ENCODE data around the gene C11orf68. TPM values are rescaled to one million over a fixed set of nuclear protein-coding genes. Genes with fewer than 3 reads are reported as not detected.
A peak's percentile ranks its signal among the peaks of the same experiment; 100 is the strongest.

C11orf68 gene
- total RNA-seq, 1 donor from 2014 or later, result 34.6 TPM

GRCh38 chr11:65873318-65874156 is 45.3 kb downstream of the C11orf68 start:
- peak overlapping the region; percentile 92 for H3K9ac ChIP-seq (ENCODE audit: low read length)
- H3K27ac ChIP-seq (ENCODE audit: low read depth, low read length), result peak overlapping the region; percentile 69
- H3K4me3 ChIP-seq (ENCODE audit: insufficient read depth, low read depth, low read length), result peak overlapping the region; percentile 80
- H3K36me3 Mint-ChIP-seq (ENCODE audit: low read depth, unreplicated experiment), result peaks cover 1% of the 10 kb centered on the region
- DNase-seq (ENCODE audit: low read depth), result peak; percentile 70
- no peaks in the 10 kb centered on the region for H3K9me3 ChIP-seq (ENCODE audit: insufficient read depth, low read depth, low read length)
- H3K4me1 Mint-ChIP-seq (ENCODE audit: low read depth, unreplicated experiment), result peaks cover 7% of the 10 kb centered on the region
- H2AFZ ChIP-seq (ENCODE audit: low read depth, low read length), result peak overlapping the region; percentile 78
- H4K20me1 ChIP-seq (ENCODE audit: insufficient read depth, low read length), result peaks cover 32% of the 10 kb centered on the region
- peak overlapping the region; percentile 91 for H3K4me3 Mint-ChIP-seq (ENCODE audit: unreplicated experiment)
- no peak for FAIRE-seq
- no peaks in the 10 kb centered on the region for H3K9me3 Mint-ChIP-seq (ENCODE audit: unreplicated experiment)
- peaks cover 9% of the 10 kb centered on the region for H3K36me3 ChIP-seq (ENCODE audit: insufficient read depth, low read length)
- no peaks in the 10 kb centered on the region for H3K27me3 ChIP-seq (ENCODE audit: insufficient read depth, low read length)
- no peak for TF ChIP-seq CTCF (IDR thresholded peaks at IDR 0.05; ENCODE audit: insufficient read depth, low read depth, low read length)
- TF ChIP-seq EZH2 (IDR thresholded peaks at IDR 0.05; ENCODE audit: insufficient read depth, low read length), result no peak
- H3K4me1 ChIP-seq (ENCODE audit: insufficient read depth, low read length), result peaks cover 29% of the 10 kb centered on the region
- H3K27ac Mint-ChIP-seq (ENCODE audit: unreplicated experiment), result peak overlapping the region; percentile 93
- peaks cover 44% of the 10 kb centered on the region for H3K79me2 ChIP-seq (ENCODE audit: insufficient read depth, low read length)
- H3K27me3 Mint-ChIP-seq (ENCODE audit: low read depth, unreplicated experiment), result no peaks in the 10 kb centered on the region
- H3K4me2 ChIP-seq (ENCODE audit: low read length), result peak overlapping the region; percentile 100

- Histone ChIP-seq H3K4me3 (ENCODE audit: insufficient read depth, low read depth, low read length) (peak within 1 kb of the TSS; percentile 80), H4K20me1 (ENCODE audit: insufficient read depth, low read length) (peaks cover 40% of the 10 kb centered on the region), H3K4me1 (ENCODE audit: insufficient read depth, low read length) (peaks cover 31% of the 10 kb centered on the region), H3K36me3 (ENCODE audit: insufficient read depth, low read length) (peaks cover 9% of the 10 kb centered on the region), H3K27ac (ENCODE audit: low read depth, low read length) (peak within 1 kb of the TSS; percentile 69), H3K79me2 (ENCODE audit: insufficient read depth, low read length) (peaks cover 47% of the 10 kb centered on the region), H3K9ac (ENCODE audit: low read length) (peak within 1 kb of the TSS; percentile 92), H3K27me3 (ENCODE audit: insufficient read depth, low read length) (no peaks in the 10 kb centered on the region), H3K4me2 (ENCODE audit: low read length) (peak within 1 kb of the TSS; percentile 100), H2AFZ (ENCODE audit: low read depth, low read length) (peak within 1 kb of the TSS; percentile 78), H3K9me3 (ENCODE audit: insufficient read depth, low read depth, low read length) (no peaks in the 10 kb centered on the region)
- TF ChIP-seq CTCF (IDR thresholded peaks at IDR 0.05; ENCODE audit: insufficient read depth, low read depth, low read length) (no peak), EZH2 (IDR thresholded peaks at IDR 0.05; ENCODE audit: insufficient read depth, low read length) (no peak)
- FAIRE-seq, result no peak
- no peaks in the 10 kb centered on the region for H3K9me3 Mint-ChIP-seq (ENCODE audit: unreplicated experiment)
- no peak for DNase-seq (ENCODE audit: low read depth)
- H3K4me1 Mint-ChIP-seq (ENCODE audit: low read depth, unreplicated experiment), result peaks cover 12% of the 10 kb centered on the region
- H3K4me3 Mint-ChIP-seq (ENCODE audit: unreplicated experiment), result peak within 1 kb of the TSS; percentile 91
- peak within 1 kb of the TSS; percentile 93 for H3K27ac Mint-ChIP-seq (ENCODE audit: unreplicated experiment)
- peaks cover 3% of the 10 kb centered on the region for H3K36me3 Mint-ChIP-seq (ENCODE audit: low read depth, unreplicated experiment)
- no peaks in the 10 kb centered on the region for H3K27me3 Mint-ChIP-seq (ENCODE audit: low read depth, unreplicated experiment)
Measured at GRCh38 chr11:65872586-65873317, 46.1 kb downstream of the C11orf68 start, which contains the start of gene EFEMP2. Gene EFEMP2, minus strand, starts transcription at chr11:65872800. Its CDS starts 446 bp downstream, at chr11:65872354.
